ENCODE results near the gene SET.

- TF ChIP-seq CTCF (IDR thresholded peaks at IDR 0.05 in 4 of 5, conservative IDR thresholded peaks at IDR 0.05 in 1 of 5) (no peak), POLR2A (IDR thresholded peaks at IDR 0.05) (no peak)
Observed at GRCh38 chr9:128721487-128722010, 32.5 kb downstream of the SET start.
